HG03175 (cell line): ENCODE results near the gene LTB.
"Not testable (repeated sequence)": the region's sequence is repeated elsewhere in the genome, so short reads cannot be mapped to it uniquely, and the experiment has no call there.

Experiments used
- ATAC-seq: cut with Tn5 transposase; IDR thresholded peaks from one replicate; pipeline ENCODE4 v1.9.1; 2021; ENCODE audit warnings: mild to moderate bottlenecking, moderate library complexity; ENCODE audit not compliant: unreplicated experiment

Gene LTB

DNA sequence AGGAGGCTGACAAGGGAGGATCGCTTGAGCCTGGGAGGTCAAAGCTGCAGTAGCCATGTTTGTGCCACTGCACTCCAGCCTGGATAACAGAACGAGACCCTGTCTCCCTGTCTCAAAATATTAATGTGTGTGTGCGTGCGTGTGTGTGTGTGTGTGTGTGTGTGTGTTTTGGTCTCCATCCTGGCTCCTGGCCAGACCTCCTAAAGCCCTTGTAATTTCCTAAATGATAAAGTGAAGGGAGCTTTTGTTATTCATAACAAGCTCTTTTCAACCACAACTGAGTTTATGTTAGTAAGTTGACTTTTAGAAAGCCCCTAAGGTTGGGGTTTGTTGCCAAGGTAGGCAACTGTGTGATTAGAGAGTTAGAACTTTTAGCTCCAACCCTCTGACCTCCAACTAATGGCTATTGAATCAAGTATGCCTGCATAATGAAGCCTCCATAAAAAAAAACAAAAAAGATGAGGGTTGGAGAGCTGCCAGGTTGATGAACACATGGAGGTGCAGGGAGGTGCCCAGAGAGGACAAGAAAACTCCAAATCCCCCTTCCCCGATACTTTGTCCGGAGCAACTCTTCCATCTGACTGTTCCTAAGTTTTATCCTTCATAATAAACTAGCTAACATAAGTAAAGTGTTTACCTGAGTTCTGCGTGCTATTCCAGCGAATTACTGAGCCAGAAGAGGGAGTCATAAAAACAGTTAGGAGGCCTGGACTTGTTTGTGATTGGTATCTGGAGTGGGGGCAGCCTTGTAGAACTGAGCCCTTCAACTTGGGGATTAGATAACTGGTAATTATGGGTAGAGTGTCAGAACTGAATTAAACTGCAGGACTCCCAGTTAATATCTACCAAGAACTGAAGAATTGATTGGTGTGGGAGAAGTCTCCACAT is 27.5 kb upstream of the LTB start:
- ATAC-seq: no peak

DNA sequence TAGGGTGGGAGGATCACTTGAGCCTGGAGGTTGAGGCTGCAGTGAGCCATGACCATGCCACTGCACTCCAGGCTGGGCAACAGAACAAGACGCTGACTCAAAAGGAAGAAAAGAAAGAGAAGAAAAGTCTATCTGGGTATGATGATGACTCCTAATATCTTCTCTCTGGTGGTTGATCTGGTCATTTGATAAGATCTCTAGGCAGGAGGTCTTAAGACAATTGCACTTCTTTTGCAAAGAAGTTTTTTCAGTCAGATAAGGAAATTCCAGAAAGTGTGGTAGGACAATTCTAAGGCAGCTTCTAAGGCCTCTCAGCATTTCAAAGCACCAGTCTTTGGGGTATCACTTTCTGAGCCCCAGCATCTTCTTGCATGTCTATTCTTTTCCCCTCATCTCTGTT is 25.1 kb upstream of the LTB start:
- ATAC-seq: no peak

DNA sequence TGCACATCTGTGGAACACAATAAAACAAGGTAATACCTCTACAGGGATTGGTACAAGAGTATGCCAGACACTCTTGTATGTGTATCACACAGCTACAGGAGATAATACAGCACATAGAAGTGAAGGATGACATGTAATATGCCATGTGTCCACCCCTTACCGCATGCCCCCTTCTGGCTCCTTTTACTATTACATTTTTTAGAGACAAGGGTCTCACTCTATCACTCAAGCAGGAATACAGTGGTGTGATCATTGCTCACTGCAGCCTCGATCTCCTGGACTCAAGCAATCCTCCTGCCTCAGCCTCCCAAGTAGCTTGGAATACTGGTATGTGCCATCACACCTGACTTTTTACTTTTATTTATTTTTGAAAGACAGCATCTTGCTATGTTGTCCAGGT is 14.8 kb upstream of the LTB start:
- no peak for ATAC-seq

DNA sequence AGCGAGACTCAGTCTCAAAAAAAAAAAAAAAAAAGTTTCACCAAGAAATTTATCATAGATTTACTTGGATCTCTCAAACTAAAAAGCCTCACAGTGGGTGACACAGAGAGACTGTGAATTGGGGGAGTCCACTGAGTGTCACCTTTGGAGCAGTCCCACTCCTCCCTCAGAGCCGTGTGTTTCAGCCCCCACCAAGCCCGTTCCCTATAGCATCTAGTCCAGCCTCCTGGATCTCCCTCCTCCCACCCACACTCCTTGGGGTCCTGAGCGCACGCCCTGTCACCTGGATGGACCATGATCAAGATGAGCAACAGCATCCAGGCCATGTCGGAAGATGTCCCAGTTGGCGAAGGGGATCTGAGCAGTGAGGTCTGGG is 10.2 kb upstream of the LTB start:
- peak; percentile 17 for ATAC-seq

DNA sequence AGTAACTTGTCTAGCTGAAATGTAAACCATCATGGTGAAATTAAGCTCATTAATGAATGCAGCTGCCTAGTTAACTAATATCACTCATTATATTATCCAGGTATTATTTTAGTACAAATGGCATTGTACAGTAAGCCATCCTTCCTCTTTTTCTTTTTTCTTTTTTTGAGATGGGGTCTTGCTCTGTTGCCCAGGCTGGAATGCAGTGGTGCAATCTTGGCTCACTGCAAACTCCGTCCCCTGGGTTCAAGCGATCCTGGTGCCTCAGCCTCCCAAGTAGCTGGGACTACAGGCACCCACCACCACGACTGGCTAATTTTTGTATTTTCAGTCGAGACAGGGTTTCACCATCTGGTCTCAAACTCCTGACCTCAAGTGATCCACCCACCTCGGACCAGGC is 8.5 kb upstream of the LTB start:
- not testable (repeated sequence) for ATAC-seq

DNA sequence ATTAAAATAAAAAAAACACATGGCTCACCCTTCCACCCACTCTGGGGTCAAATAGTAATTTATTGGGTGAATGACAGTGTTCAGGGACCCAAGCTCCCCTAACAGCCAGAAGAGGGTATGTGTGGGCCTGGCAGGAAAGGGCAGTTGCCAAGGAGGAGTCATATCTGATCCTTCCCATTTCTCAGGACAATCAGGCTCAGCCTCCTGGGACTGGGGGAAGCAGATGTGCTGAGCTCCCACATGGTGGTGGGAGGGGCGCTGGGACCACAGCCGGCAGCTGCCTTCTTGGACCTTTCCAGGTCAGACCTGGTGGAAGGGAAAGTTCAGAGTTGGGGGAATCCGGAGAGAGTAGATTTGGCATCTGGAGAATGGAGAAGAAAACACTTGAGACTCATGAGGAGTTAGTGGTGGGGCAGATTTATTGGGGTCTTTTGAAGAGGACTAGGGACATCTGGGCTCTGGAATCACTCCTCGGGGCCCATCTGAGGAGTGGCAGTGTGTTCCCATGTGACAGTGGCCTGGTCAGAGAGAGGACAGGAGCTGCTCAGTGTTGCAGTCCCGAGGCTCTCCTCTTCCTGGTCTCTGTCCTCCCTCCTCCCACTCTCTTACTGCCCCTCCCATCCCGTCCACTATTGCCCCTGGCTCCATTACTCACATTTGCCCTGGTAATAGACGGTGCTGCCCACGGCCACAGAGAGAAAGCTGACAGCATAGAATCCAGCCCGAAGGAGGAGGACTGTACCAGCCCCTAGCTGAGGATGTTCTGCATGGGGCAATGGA is 6.8 kb upstream of the LTB start:
- ATAC-seq: no peak

DNA sequence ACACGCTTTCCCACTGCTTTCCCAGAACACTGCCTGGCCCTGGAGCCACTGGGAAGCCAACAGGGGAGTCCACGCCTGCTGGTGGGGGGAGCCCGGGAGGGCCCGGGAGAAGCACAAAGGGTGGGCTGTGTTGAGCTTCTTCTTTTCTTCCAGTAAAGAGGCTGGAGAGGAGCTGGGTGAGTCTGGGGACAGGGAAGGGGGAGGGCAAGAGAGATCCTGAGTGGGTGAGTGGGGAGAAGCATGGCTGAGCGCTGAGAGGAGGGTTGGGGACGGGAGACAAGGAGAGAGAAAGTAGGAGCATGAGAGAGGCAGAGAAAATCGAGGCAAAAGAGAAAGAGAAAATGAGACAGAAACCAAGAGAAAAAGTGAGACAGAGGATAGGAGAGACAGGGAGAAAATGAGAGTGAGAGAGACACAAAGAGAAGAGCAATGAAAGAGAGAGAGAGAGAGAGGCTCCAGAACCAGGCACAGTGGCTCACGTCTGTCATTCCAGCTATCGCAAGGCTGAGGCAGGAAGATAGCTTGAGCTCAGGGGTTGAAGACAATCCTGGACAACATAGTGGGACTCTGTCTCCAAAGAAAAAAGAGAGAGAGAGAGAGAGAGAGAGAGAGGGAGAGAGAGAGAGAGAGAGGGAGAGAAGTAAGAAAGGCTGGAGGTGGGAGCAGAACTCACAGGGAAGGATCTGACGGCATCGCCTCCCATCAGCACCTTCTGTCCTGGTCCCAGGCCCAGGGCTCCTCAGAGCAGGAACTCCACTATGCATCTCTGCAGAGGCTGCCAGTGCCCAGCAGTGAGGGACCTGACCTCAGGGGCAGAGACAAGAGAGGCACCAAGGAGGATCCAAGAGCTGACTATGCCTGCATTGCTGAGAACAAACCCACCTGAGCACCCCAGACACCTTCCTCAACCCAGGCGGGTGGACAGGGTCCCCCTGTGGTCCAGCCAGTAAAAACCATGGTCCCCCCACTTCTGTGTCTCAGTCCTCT is 5.9 kb upstream of the LTB start:
- ATAC-seq: no peak

DNA sequence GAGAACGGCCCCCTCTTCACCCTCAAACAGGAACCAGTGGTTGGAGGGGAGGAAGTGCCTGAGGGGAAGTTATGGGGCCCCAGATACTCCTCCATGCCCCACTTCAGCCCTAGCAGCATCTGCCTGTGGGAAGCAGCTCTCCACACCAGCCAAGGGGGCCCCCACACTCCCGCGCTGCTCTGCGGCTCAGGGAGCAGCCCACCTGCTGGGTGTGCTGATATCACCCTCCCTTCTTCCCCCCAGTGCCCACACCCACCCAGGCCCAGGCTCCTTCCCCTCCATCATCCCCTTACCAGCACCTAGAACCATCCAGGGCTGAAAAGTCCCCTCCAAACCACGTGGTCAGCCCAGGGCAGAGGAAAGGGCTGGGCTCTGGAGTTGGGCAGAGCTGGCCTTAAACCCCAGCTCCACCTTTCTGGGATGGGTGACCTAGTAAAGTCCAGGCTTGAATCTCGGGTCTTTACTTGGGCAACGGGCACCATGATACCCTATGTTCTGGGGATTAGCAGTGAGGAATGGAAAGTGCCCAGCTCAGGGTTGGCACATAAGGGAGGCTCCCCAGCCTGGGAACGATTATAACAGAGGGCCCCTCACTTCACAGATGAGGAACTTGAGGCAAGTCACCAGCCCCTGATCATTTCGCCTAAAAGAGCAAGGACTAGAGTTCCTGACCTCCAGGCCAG is 4.5 kb upstream of the LTB start:
- ATAC-seq: no peak

DNA sequence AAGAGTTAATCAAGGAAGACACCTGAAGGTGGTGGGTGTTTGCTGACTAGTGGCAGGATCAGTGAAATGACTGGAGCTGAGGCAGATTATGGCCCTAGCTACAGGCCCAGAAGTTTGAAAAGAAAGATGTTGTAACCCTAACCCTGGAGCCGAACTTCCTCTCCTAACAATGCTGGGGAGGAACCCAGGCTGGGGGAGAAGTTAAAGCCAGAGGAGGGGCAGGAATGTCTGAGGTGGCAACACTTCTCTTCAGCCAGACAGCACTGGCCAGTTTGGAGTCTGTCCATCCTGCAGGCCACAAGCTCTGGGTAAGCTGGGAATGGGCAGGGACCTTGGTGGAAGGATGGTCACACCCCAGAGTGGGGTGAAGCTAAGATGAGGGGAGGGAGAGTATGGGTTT is 3.8 kb upstream of the LTB start, which contains the start of gene LST1:
Gene LST1 (plus strand): TSS at position 270 of the 400 bp plus-strand sequence. CDS start 1,023 bp downstream, outside the sequence.
- ATAC-seq: no peak

DNA sequence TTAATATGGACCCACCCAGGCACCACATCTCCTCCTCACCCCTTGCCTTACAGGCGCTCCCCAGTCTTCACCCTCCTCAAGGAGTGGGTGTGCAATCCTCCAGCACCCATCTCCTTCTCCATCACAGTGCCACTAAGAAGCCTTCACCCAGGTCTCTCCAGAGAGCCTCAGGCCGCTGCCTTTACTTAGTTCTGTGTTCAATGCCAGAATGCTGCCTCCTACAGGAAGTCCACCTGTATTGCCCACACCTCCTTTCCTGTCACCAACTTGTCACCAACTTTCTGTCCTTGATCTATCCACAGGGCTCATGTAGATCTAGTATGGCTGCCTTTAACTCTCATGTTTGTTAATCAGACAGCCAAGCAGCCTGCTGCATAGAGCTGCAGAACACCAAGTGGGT is 3.3 kb upstream of the LTB start:
- no peak for ATAC-seq

DNA sequence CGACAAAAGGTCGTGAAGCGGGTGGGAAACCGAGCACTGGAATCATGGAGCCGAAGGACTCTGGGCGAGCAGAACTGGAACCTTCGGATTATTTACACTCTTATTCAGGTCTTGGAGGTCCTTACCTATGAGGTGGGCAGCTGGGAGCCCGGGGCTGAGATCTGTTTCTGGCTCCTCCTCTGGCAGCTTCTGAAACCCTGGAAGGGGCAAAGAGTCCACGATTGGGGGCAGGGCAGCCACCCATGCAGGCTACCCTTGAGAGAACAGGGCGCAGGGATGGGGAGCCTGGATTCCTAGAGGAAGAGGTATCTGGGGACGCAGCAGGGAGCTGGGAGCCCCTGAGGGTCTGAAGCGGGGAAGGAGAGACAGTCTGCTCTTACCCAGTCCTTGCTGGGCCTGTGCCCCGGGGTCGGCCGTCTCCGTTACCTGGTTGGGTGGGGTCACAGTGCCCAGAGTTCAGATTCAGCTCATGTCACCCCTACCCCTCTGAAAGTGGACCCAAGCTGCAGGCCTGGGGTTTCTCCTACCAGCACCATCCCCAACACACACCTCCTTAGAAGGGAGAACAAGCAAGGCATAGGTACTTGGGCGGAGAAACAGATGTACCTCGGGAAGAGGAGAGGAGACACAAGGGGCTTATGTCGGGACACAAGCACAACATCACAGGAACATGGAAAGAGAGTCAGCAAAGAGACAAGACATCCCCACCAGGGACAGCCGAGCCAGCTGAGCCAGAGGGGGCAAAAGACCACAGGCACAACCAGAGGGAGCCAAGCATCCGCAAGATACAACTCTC is 592 bp downstream of the LTB start:
- no peak for ATAC-seq

DNA sequence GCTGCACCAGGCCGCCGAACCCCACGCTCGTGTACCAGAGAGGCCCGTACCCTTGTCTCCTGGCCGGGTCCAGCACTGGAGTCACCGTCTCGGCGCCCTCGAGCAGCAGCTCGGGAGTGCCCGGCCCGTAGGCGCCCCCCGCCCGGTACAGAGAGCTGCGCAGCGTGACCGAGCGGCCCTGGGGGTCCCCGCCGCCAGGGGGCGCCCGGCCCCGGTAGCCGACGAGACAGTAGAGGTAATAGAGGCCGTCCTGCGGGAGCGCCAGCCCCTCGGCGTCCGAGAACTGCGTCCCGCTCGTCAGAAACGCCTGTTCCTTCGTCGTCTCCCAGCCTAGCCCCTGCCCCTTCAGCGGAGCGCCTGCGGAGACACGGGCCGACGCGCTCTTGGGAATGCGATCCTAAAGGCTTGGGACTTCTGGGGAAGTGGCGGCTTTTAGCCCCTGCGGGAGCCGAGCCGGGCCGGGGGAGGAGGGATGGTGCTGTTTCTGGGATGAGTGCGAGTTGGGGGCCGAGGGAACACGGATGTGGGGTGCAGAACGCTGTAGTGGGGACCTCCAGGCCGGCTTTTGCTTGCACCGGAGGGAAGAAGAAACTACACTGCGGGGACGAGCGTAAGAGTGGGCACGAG is 1.3 kb downstream of the LTB start:
- peak; percentile 61 for ATAC-seq

DNA sequence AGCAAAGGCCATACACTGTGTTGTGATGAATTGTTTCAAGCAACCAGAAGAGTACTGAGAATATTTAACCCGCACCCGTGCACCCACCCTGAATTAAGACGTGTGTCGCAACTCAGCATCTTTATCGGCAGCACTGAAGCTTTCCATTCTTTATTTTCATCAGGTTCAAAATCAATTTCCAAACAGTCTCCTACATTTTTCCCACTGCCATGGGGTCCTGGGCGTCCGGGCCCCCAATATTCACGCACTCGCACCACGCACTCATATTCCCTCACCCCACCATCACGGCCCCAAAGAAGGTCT is 1.8 kb downstream of the LTB start:
- ATAC-seq: no peak

DNA sequence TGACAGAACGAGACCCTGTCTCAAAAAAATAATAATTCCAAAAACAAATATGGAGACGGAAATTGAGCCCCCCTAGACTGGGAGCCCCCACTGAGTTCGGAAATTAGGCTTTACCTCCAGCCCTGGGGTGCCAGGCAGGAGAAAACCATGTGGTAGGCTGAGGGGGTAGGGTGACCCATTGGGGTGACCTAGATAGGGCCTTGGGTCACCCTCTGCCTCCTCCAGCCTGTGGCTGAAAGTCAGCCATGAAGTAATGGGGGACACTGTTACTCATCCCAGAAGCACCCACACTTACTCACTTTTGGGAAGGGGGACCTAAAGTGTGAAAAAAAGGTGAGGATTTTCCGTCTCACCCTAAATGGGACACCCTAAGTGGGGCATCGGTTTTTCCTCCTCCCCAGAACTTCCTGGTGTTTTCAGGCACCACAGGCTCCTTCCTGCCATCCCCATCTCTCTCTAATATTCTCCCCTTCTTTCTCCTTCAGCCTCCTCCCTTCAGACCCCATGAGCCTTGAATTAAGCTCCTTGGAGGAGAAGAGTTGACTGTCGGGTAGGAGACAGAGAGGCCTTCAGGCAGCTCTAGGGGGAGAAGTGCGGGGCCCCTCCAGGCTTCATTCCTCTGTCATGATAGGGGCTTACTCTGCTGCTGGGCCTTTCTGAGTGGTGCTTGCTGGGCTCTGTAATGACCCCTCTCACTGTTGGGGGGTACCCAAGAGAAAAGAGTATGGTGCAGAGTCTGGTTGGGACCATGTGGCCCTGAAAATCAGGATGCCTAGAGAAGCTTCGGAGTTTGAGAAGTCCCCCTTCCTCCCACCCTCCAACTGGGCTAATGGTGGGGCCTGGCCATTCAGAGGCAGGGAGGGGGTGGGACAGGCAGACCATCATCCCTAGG is 2.4 kb downstream of the LTB start:
- no peak for ATAC-seq

DNA sequence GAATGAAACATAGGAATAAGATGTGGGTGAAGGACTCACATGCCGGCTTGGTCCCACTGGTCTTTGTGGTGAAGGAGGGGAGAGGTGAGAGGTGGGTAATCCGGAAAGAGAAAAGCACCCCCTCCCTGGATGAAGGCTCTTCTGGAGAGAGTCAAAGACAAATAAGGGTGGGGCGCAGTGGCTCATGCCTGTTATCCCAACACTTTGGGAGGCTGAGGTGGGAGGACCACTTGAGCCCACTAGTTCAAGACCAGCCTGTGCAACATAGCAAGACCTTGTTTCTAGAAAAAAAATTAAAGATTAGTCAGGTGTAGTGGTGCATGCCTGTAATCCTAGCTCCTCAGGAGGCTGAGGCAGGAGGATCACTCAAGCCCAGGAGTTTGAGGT is 3.1 kb downstream of the LTB start:
- no peak for ATAC-seq

DNA sequence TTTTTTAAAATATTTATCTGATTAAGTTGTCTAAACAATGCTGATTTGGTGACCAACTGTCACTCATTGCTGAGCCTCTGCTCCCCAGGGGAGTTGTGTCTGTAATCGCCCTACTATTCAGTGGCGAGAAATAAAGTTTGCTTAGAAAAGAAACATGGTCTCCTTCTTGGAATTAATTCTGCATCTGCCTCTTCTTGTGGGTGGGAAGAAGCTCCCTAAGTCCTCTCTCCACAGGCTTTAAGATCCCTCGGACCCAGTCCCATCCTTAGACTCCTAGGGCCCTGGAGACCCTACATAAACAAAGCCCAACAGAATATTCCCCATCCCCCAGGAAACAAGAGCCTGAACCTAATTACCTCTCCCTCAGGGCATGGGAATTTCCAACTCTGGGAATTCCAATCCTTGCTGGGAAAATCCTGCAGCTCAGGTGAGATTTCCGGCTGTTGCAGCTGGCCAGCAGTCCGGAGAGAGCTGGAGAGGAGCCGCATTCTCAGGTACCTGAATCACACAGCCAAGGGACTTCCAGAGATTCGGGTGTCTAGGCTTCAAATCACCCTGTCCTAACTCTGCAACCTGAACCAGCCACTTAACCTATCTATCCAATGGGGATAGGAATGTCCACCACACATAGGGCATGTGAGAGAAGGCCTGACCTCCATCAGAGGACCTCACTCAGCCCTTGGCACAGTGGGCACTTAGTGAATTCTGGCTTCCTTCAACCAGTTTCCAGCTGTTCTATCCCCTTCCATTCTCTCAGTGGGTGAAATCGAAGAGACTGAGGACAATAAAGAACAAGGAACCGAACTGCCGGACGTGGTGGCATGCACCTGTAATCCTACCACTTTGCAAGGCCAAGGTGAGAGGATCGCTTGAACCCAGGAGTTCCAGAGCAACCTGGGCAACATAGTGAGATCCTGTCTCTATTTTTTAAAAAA is 3.8 kb downstream of the LTB start:
- ATAC-seq: no peak

DNA sequence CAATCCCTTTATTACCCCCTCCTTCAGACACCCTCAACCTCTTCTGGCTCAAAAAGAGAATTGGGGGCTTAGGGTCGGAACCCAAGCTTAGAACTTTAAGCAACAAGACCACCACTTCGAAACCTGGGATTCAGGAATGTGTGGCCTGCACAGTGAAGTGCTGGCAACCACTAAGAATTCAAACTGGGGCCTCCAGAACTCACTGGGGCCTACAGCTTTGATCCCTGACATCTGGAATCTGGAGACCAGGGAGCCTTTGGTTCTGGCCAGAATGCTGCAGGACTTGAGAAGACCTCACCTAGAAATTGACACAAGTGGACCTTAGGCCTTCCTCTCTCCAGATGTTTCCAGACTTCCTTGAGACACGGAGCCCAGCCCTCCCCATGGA is 4.7 kb downstream of the LTB start:
- ATAC-seq: no peak
